Measurements from ENCODE around the gene FOXD4L5.
"Not testable (repeated sequence)": the region's sequence is repeated elsewhere in the genome, so short reads cannot be mapped to it uniquely, and the experiment has no call there.

Gene FOXD4L5

DNA sequence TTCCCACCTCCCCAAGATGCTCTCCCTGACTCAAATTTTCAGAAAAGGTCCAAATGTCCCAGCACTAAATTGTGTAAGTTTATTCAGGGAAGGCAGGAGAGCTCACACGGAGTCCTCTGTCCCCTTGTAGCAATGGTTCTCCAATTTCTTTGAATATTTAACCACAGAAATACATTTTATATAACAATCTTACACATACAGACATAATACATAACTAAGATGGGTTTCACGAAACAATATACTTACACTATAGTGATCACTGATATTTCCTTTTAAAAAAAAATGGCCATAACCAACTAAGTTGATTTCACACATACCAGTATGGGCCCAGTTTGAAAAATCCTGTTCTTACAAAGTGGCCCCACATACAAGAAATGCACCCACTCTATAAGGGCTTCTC, at the start of gene FOXD4L5:
TSS of gene FOXD4L5 (minus strand) at position 101 of the 400 bp plus-strand sequence. CDS start 832 bp downstream, outside the sequence.
- not testable (repeated sequence) for DNase-seq (ENCODE audit: low read depth)

DNA sequence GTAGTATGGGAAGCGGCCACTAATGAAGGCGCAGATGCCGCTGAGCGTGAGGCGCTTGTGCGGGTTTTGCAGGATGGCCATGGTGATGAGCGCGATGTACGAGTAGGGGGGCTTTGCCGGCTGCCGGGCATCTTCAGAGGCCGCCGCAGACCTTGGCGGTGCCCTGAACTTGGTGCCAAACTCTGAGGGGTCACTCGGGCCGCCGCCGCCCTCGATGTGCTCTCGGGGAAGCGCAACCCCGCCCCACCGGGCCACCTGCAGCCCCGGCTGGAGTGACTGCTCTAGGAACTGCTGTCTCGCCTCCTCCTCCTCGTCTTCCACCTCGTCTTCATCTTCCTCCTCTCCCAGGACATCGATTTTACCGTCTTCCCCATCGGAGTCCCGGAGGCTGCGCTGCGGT, 1.1 kb downstream of the FOXD4L5 start:
- DNase-seq (ENCODE audit: low read depth) = not testable (repeated sequence)

DNA sequence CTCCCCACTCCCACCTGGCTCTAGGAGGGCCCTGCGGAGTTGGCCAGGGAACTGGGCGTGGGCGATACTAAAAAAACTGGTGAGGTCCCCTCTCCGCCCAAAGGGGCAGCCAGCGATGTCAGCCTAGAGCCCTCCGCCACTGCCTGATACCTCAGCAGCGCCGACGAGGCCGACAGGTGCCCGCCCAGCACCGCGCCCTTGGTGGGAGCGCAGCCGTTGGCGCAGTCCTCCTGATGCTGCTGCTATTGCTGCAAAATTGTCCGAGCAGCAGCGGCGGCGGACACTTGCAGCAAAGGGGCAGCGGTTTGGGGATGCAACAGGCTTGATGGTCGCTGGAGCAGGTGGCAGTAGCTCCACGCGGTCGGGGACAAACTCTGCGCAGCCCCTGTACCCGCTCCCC, 2.0 kb downstream of the FOXD4L5 start:
- DNase-seq (ENCODE audit: low read depth) = not testable (repeated sequence)
